22Rv1 (cell line): ENCODE results near the gene ANKRD2.

Experiments
- CTCF ChIP-seq: fragments of 450-650 bp; IDR thresholded peaks from 2 replicates; pipeline ENCODE4 v1.5.1; 2017; ENCODE audit warnings: mild to moderate bottlenecking
- ZFX ChIP-seq: fragments of 450-650 bp; IDR thresholded peaks from 2 replicates; pipeline ENCODE4 v1.6.1; 2017; ENCODE audit warnings: antibody characterized with exemption, borderline replicate concordance

DNA sequence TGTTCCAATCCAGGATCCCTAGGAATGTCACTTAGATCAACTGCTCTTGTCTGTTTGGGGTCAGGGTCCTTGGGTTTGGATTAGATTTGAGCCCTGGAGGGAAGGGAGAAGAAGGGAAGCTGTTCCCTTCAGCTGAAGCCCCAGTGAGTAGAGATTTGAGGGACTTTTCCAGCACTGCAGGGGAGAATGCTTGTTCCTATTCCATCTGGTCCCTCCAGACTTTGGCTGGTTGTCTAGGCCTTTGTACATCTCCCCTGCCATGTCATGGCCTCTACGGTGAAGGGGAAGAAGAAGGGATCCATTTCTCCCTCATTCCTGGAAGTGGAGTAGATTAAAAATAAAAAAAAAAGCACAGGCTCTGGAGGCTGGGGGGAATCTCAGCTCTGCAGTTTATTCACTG, 28.0 kb downstream of the ANKRD2 start:
- TF ChIP-seq CTCF (no peak), ZFX (no peak)
